PC-3 (cell line): Measurements from ENCODE around the gene MICALL1.

Experiments
- EZH2 ChIP-seq: fragments of 300-600 bp; sonication (generic); IDR thresholded peaks from one replicate; pipeline ENCODE4 v1.6.1; 2017; ENCODE audit warnings: antibody characterized with exemption, mild to moderate bottlenecking, low read length; ENCODE audit not compliant: unreplicated experiment
- TF ChIP-seq, protein P1 (sequence below): fragments of 300-600 bp; sonication (generic); conservative IDR thresholded peaks from 2 replicates; pipeline ENCODE4 v1.5.1; 2017; ENCODE audit warnings: antibody characterized with exemption, low read depth, mild to moderate bottlenecking, low read length

DNA sequence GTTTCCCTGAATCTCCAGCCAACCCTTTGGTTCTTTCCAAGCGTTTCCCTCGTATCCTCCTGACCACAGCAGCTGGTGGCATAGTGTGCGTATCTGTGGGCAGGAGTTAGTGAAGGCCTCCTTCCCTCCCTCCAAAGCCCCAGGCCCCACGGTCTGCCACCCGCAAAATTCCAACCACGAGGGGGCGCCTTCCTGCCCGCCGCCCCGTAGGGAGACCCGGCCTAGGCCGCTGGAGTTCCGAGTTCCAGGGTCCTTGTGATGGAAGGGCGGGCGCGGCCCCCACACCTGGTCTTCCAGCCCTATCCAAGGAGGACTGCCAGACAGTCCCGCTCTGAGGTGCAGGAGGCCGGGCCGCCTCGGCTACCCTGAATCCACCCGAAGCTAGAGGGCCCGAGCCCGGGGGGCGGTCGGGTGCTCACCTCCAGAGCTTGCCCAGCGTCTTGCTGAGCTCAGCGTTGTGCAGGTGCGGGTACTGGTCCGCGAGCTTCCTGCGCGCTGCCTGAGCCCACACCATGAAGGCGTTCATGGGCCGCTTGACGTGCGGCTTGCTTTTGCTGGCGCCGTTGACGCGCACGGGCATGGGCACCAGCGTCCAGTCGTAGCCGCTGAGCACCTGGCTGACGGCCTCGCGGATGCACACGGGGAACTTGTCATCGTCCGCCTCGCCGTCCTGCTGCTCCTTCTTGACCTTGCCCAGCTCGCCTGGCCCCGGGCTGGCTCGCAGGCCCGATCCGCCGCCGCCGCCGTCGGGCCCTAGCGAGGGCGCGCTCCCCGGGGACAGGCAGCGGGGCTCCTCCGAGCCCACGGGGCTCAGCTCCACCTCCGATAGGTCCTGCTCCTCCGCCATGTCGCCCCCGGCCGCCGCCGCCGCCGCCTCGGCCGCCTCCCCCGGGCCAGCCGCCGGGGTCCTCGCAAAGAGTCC lies 77.1 kb downstream of the MICALL1 start:
- TF ChIP-seq, protein P1, sequence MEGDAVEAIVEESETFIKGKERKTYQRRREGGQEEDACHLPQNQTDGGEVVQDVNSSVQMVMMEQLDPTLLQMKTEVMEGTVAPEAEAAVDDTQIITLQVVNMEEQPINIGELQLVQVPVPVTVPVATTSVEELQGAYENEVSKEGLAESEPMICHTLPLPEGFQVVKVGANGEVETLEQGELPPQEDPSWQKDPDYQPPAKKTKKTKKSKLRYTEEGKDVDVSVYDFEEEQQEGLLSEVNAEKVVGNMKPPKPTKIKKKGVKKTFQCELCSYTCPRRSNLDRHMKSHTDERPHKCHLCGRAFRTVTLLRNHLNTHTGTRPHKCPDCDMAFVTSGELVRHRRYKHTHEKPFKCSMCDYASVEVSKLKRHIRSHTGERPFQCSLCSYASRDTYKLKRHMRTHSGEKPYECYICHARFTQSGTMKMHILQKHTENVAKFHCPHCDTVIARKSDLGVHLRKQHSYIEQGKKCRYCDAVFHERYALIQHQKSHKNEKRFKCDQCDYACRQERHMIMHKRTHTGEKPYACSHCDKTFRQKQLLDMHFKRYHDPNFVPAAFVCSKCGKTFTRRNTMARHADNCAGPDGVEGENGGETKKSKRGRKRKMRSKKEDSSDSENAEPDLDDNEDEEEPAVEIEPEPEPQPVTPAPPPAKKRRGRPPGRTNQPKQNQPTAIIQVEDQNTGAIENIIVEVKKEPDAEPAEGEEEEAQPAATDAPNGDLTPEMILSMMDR: no peak
- TF ChIP-seq EZH2: no peak
